HG02678 (cell line): ENCODE measurements around the gene ERFE.

Experiments used
- ATAC-seq: cut with Tn5 transposase; IDR thresholded peaks from one replicate; pipeline ENCODE4 v1.9.1; 2021; ENCODE audit warnings: mild to moderate bottlenecking, moderate library complexity; ENCODE audit not compliant: unreplicated experiment

Gene ERFE

DNA sequence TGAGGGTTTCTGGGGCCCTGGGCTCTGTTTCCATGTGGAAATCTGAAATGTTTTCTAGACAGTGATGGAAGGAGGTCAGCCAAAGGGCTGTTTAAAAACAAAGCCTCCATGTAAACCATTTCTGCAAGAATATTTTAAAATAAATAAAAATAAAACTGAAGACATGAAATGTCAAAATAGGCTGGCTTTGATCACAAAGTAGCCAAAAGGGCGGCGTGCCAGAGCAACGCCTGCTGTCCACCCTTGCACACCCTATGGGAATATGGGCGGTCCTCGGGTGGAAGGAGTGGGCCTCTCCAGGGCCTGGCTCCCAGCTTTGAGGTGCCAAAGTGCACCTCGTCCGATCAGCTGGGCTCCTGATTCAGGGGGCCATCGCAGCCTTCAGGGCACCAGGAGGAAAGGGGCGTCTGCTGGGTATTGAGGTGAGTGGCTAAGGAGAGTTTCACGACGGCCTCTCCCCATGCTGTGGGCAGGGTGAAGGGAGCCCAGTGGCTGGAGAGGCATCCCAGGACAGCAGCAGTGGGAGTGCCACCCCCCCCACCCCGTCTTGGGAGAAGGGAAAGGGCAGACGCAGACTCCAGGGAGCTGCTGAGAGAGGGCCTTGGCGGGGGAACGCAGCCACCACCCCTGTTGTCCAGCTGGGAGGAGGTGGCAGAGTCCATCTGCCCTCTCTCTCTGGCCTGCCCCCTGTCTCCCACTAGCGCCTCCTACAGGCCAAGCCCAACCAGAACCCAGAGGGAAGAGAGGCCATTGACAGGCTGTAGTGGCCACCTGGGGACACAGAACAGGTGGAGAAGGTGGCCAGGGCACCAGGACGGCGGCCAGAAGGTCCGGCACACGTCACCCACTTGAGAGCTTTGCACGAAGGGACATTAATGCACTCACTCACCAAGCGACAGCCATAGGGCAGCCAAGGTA, 5.7 kb upstream of the ERFE start:
- ATAC-seq: no peak

GRCh38 chr2:238154570-238154969, 4.2 kb upstream of the ERFE start:
- no peak for ATAC-seq

GRCh38 chr2:238155051-238155760, 3.6 kb upstream of the ERFE start:
- no peak for ATAC-seq

- no peak for ATAC-seq
Observed at GRCh38 chr2:238155761-238156694, 2.7 kb upstream of the ERFE start.

GRCh38 chr2:238157506-238158017, 1.2 kb upstream of the ERFE start:
- ATAC-seq: no peak

- ATAC-seq: no peak
Observed at GRCh38 chr2:238158018-238158508, 707 bp upstream of the ERFE start.

DNA sequence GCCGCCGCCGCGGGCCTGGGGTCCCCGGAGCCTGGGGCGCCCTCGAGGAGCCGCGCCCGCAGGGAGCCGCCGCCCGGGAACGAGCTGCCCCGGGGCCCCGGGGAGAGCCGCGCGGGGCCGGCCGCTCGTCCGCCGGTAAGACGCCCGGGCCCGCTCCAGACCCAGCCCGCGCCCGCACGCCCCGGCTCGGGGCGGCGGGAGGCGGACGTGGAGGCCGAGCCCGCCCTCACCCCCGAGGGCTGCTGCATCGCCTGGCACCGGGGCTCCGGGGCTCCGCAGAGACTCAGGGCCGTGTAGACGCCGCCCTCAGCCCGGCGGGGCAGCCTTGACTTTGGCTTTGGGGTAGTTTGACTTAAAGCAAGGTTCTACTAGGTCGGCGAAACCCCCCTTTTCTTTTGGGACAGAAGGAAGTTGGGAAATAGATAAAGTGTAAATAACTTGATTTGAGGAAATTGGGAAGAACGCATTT, 335 bp downstream of the ERFE start:
- no peak for ATAC-seq

GRCh38 chr2:238159661-238160205, 963 bp downstream of the ERFE start:
- ATAC-seq: no peak

DNA sequence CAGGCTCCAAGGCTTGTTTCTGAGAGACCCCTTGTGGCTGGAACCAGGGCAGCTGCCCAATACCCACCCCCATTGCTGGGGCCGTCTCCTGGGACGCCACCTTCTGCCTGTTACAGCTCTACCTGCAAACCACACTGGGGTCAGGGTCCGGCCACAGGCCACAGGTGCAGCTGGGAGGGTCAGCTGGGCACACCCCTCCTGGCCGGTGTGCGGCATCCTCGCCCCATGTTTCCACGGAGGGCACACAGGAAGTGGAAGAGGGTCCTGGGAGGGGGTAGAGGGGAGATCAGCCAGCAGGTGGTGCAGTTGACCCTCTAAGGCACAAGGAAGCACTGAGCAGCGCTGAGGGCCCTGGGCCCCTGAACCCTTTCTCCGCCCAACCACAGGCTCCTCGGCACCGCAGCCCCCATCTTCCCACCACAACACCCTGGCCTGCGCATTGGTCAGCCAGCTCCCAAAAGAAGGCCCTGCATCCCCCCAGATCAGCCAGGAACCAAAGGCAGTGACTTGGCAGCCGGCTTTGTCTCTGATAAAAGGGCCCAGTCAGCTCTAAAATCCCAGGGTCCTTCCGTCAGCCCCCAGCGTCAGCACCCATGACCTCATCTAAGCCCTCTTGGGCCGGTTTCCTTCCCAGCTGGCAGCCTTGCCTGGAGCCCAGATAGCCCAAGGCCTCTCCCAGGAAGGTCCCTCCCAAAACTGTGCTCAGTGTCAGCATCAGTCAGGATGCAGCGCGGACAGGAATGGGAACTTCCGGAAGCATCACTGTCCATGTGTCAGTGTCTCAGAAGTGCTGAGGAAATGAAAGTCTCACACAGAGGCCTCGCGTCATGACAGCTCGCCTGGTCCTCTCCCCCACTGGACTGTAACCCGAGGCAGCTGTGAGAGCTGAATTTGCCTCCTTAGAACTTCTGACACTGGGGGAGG, 1.7 kb downstream of the ERFE start:
- no peak for ATAC-seq

GRCh38 chr2:238161291-238162051, 2.7 kb downstream of the ERFE start:
- no peak for ATAC-seq

GRCh38 chr2:238162251-238162845, 3.6 kb downstream of the ERFE start:
- no peak for ATAC-seq

- no peak for ATAC-seq
Observed at GRCh38 chr2:238162846-238163441, 4.2 kb downstream of the ERFE start.

- no peak for ATAC-seq
Observed at GRCh38 chr2:238163481-238164198, 4.9 kb downstream of the ERFE start.

DNA sequence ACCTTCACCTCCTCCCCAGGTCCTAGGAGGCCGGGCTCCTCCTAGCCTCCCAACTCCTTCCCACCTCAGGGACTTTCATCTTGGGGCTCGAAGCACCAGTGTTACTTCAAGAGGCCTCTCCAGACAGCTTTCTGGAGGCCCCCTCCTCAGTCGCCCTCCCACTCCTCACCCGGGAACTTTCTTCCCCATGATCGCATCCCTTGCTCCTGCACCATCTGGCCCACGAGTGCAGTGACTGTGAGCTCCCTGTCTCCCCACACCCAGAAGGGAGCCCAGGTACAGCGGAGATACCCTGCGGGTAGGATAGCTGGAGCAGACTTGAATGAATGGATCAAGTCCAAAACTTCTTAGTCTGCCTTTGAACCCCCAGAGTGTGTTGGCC, 6.1 kb downstream of the ERFE start:
- ATAC-seq: no peak

GRCh38 chr2:238165288-238165921, 6.6 kb downstream of the ERFE start:
- ATAC-seq: no peak
